T-cell (primary cell): ENCODE measurements around the gene MOBP. TPM values are rescaled to one million over a fixed set of nuclear protein-coding genes. Genes with fewer than 3 reads are reported as not detected.

Experiments
- ATAC-seq, 4 experiments: fragments of 200-7000 bp in 3 of 4; fragments of 150-1000 bp in 1 of 4; cut with Tn5 transposase; replicated peaks in 1 of 4; 1 replicate in 3 of 4; 2 replicates in 1 of 4; pipeline ENCODE4 v1.10.0; 2021; ENCODE audit warnings: moderate library complexity in 3 of 4, mild to moderate bottlenecking in 2 of 4, moderate number of reproducible peaks in 1 of 4
- CTCF ChIA-PET, 2 donors: fragments of 300-600 bp; sonication (Branson Sonifier 250); formaldehyde crosslinking; loops; one replicate each; lab custom pipeline; 2022; ENCODE audit warnings: antibody characterized with exemption in 2 of 2; lab: Charles Lee
- POLR2A ChIA-PET, 2 donors: fragments of 300-600 bp; sonication (Branson Sonifier 250); formaldehyde crosslinking; loops; one replicate each; lab custom pipeline; 2022; ENCODE audit warnings: antibody characterized with exemption in 2 of 2; lab: Charles Lee
- DNase-seq, 35 experiments: peaks; one replicate each; pipeline versions ENCODE4 v3.0.0 to v3.0.0-alpha.2; 2013 to 2023
- H3K27ac ChIP-seq: one replicate; pipeline ENCODE4 v1.5.1; 2013; ENCODE audit warnings: low read length
- H3K27me3 ChIP-seq, 2 experiments: replicated peaks in 1 of 2; 1 replicate in 1 of 2; 2 replicates in 1 of 2; pipeline versions ENCODE4 v1.6.1 to v1.7.0; 2013; ENCODE audit warnings: low read length in 1 of 2, mixed read lengths in 1 of 2; ENCODE audit not compliant: control insufficient read depth in 2 of 2, insufficient read depth in 2 of 2; ENCODE audit errors: extremely low read depth in 1 of 2
- H3K36me3 ChIP-seq, 2 donors: 1 replicate in 1 of 2; 2 replicates in 1 of 2; pipeline versions ENCODE4 v1.6.1 to v1.7.0; 2013; ENCODE audit warnings: low read length in 1 of 2; ENCODE audit not compliant: control insufficient read depth in 2 of 2, insufficient read depth in 1 of 2; ENCODE audit errors: extremely low read depth in 1 of 2
- H3K4me1 ChIP-seq, 2 experiments: 1 replicate in 1 of 2; 2 replicates in 1 of 2; pipeline versions ENCODE4 v1.6.1 to v1.7.0; 2013; ENCODE audit warnings: low read length in 2 of 2, mixed read lengths in 1 of 2; ENCODE audit not compliant: insufficient read depth in 2 of 2, control insufficient read depth in 1 of 2; ENCODE audit errors: extremely low read depth in 1 of 2
- H3K4me3 ChIP-seq, 2 donors: 1 replicate in 1 of 2; 2 replicates in 1 of 2; pipeline versions ENCODE4 v1.5.1 to v1.7.0; 2013; ENCODE audit warnings: mild to moderate bottlenecking in 2 of 2, low read length in 1 of 2, moderate library complexity in 1 of 2; ENCODE audit not compliant: control insufficient read depth in 1 of 2; ENCODE audit errors: extremely low read depth in 1 of 2
- H3K9me3 ChIP-seq: 2 replicates; pipeline ENCODE4 v1.7.0; 2013
- H3K27ac Mint-ChIP-seq, 2 donors: one replicate each; pipeline ENCODE4 v1.8.0; 2020 to 2021; ENCODE audit warnings: mild to moderate bottlenecking in 2 of 2, mixed read lengths in 2 of 2
- H3K27me3 Mint-ChIP-seq, 2 donors: one replicate each; pipeline ENCODE4 v1.8.0; 2021 to 2022; ENCODE audit warnings: mixed read lengths in 2 of 2
- H3K36me3 Mint-ChIP-seq: one replicate; pipeline ENCODE4 v1.8.0; 2021; ENCODE audit warnings: mixed read lengths
- H3K4me1 Mint-ChIP-seq, 3 donors: one replicate each; pipeline ENCODE4 v1.8.0; 2020 to 2022; ENCODE audit warnings: mixed read lengths in 3 of 3, mild to moderate bottlenecking in 1 of 3
- H3K4me3 Mint-ChIP-seq, 3 donors: one replicate each; pipeline ENCODE4 v1.8.0; 2020 to 2022; ENCODE audit warnings: mild to moderate bottlenecking in 3 of 3, mixed read lengths in 3 of 3, moderate library complexity in 3 of 3
- H3K9me3 Mint-ChIP-seq, 3 donors: one replicate each; pipeline ENCODE4 v1.8.0; 2020 to 2022; ENCODE audit warnings: mixed read lengths in 3 of 3
- WGBS: methylation state at CpG from one replicate; pipeline ENCODE4 v1.1.5; 2013; ENCODE audit warnings: missing lambda C conversion rate; ENCODE audit not compliant: insufficient coverage; 5-methylcytosine and 5-hydroxymethylcytosine counted together
- total RNA-seq, 35 experiments: library from RNA in 6 of 35; stranded (reverse) in 6 of 35; fragments of 120-200 nt in 1 of 35; gene quantifications; one replicate each; pipeline versions ENCODE4 v1.2.1 to v1.2.4 and lab custom pipeline; 2013 to 2026

MOBP gene
- total RNA-seq, 5 donors from 2014 or later (not counting 1 experiment from before 2014, with no cell fraction given), result 0.20 TPM; not detected in 4

DNA sequence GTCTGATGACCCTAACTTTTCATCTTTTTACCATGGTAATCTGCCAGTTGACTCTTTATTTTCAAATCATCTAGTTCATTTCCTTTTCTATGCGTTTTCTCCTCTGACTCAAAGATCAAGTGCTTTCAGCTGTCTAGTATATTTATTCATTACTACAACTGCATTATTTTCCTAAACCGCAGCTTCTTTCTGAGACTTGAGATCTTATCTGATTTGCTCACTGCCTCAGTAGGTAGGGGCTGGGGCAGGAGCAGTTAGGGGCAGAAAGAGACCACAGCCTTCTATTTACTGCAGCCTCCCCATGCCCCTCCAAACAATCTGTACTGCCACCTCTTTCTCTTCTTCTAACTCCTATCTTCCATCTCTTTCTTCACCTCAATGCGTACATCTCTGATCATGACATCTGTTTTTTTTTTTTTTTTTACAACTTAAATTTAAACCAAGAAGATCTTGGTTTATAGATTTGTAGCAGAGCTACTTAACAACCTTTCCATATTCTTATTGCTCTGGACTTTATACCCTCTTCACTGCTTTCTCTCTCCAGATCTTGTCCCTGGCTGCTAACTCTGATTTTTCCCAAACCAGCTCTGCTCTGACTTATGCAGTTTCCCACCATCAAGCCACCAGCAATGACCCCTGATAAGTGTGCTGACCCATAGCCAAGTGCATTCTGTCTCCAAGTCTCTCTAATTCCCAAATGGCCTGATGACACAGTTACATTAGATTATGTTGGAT is 52.2 kb downstream of the MOBP start:
- no CpG with 5 or more reads among the region's 3 CpGs for WGBS
- no peak for ATAC-seq
- Histone ChIP-seq H3K9me3 (no peaks in the 10 kb centered on the region), H3K27ac (no peak overlapping the region), H3K36me3 (no peaks in the 10 kb centered on the region), H3K4me1 (no peaks in the 10 kb centered on the region), H3K27me3 (peaks cover 0 to 4% of the 10 kb centered on the region in 2 experiments), H3K4me3 (no peak overlapping the region)
- H3K4me3 Mint-ChIP-seq, result no peak overlapping the region
- peaks cover 5 to 8% (median 6%) of the 10 kb centered on the region in 3 donors for H3K9me3 Mint-ChIP-seq
- CTCF ChIA-PET, result no interaction called here
- H3K36me3 Mint-ChIP-seq, result no peaks in the 10 kb centered on the region
- no peaks in the 10 kb centered on the region for H3K4me1 Mint-ChIP-seq
- H3K27me3 Mint-ChIP-seq, result peaks cover 12 to 36% of the 10 kb centered on the region in 2 donors
- H3K27ac Mint-ChIP-seq, result no peak overlapping the region
- POLR2A ChIA-PET, result interaction anchor here (0.6 to 0.7 kb wide), 2 partner anchors 9 to 45 kb away, joined by 7 to 10 read pairs; no protein-coding TSS in a partner anchor
- DNase-seq, result no peak

- POLR2A ChIA-PET, result no interaction called here
- DNase-seq, result no peak
- Mint-ChIP-seq H3K27me3 (peaks cover 9 to 31% of the 10 kb centered on the region in 2 donors), H3K4me1 (no peaks in the 10 kb centered on the region), H3K9me3 (peaks cover 5 to 13% (median 11%) of the 10 kb centered on the region in 3 donors), H3K27ac (no peak overlapping the region), H3K4me3 (no peak overlapping the region), H3K36me3 (no peaks in the 10 kb centered on the region)
- no CpG with 5 or more reads among the region's 3 CpGs for WGBS
- Histone ChIP-seq H3K27ac (no peak overlapping the region), H3K4me3 (no peak overlapping the region), H3K27me3 (no peaks in the 10 kb centered on the region), H3K36me3 (no peaks in the 10 kb centered on the region), H3K9me3 (no peaks in the 10 kb centered on the region), H3K4me1 (no peaks in the 10 kb centered on the region)
- CTCF ChIA-PET, result no interaction called here
- no peak for ATAC-seq
These were observed 54.0 kb downstream of the MOBP start for GRCh38 chr3:39521456-39521855.

DNA sequence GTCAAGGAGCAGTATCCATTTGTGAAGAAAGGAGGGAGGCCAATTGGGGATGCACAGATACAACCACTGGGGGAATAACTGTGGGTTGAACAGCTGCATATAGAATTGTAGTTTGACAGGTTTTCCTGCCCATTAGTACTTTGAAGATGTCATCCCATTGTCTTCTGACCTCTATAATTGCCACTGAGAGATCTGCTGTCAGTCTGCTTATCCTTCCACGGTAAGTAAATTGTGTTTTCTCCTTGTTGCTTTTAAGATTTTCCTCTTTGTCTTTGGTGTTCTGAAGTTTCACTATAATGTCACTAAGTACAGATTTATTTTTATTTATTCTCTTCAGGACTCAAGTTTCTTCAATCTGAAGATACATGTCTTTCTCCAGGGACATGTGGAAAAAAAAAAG is 56.6 kb downstream of the MOBP start:
- ATAC-seq (no peak), DNase-seq (no peak)
- no peaks in the 10 kb centered on the region for H3K4me1 Mint-ChIP-seq
- no peak overlapping the region for H3K27ac Mint-ChIP-seq
- H3K4me1 ChIP-seq, result no peaks in the 10 kb centered on the region
- no peak overlapping the region for H3K4me3 ChIP-seq
- no peaks in the 10 kb centered on the region for H3K9me3 ChIP-seq
- H3K36me3 Mint-ChIP-seq, result no peaks in the 10 kb centered on the region
- peaks cover 5 to 13% (median 11%) of the 10 kb centered on the region in 3 donors for H3K9me3 Mint-ChIP-seq
- H3K27me3 Mint-ChIP-seq, result peaks cover 17 to 26% of the 10 kb centered on the region in 2 donors
- H3K27ac ChIP-seq, result no peak overlapping the region
- ChIA-PET CTCF (no interaction called here), POLR2A (no interaction called here)
- H3K4me3 Mint-ChIP-seq, result no peak overlapping the region
- H3K27me3 ChIP-seq, result no peaks in the 10 kb centered on the region
- no CpG with 5 or more reads among the region's 1 CpG for WGBS
- H3K36me3 ChIP-seq, result no peaks in the 10 kb centered on the region

- POLR2A ChIA-PET, result interaction anchor here in 1 of 2 donors (0.6 kb wide), 1 partner anchor 78 kb away, joined by 4 read pairs; no protein-coding TSS in a partner anchor
- Histone ChIP-seq H3K27me3 (peaks cover 0 to 8% of the 10 kb centered on the region in 2 experiments), H3K4me3 (no peak overlapping the region), H3K9me3 (no peaks in the 10 kb centered on the region), H3K36me3 (no peaks in the 10 kb centered on the region), H3K4me1 (no peaks in the 10 kb centered on the region), H3K27ac (no peak overlapping the region)
- H3K4me3 Mint-ChIP-seq, result no peak overlapping the region
- DNase-seq (no peak), ATAC-seq (no peak)
- no peak overlapping the region for H3K27ac Mint-ChIP-seq
- no peaks in the 10 kb centered on the region for H3K4me1 Mint-ChIP-seq
- no peaks in the 10 kb centered on the region for H3K36me3 Mint-ChIP-seq
- H3K9me3 Mint-ChIP-seq, result peaks cover 5 to 13% (median 11%) of the 10 kb centered on the region in 3 donors
- WGBS, result no CpG with 5 or more reads among the region's 4 CpGs
- CTCF ChIA-PET, result no interaction called here
- H3K27me3 Mint-ChIP-seq, result peaks cover 22 to 26% of the 10 kb centered on the region in 2 donors
These were observed 61.4 kb downstream of the MOBP start for GRCh38 chr3:39528844-39529243.

- no peaks in the 10 kb centered on the region for H3K4me1 ChIP-seq
- no peak overlapping the region for H3K4me3 ChIP-seq
- ChIA-PET CTCF (no interaction called here), POLR2A (no interaction called here)
- H3K27me3 ChIP-seq, result peaks cover 0 to 8% of the 10 kb centered on the region in 2 experiments
- peaks cover 22 to 28% of the 10 kb centered on the region in 2 donors for H3K27me3 Mint-ChIP-seq
- no peak for DNase-seq
- no peak overlapping the region for H3K4me3 Mint-ChIP-seq
- no peaks in the 10 kb centered on the region for H3K36me3 ChIP-seq
- peaks cover under 1 to 6% (median 6%) of the 10 kb centered on the region in 3 donors for H3K9me3 Mint-ChIP-seq
- no peaks in the 10 kb centered on the region for H3K9me3 ChIP-seq
- no peak overlapping the region for H3K27ac Mint-ChIP-seq
- H3K27ac ChIP-seq, result no peak overlapping the region
- ATAC-seq, result no peak
- WGBS, result 91% methylated on average over 5 of the region's 9 CpGs
- no peaks in the 10 kb centered on the region for H3K4me1 Mint-ChIP-seq
- no peaks in the 10 kb centered on the region for H3K36me3 Mint-ChIP-seq
These were observed 62.1 kb downstream of the MOBP start for GRCh38 chr3:39529577-39529976.

- Mint-ChIP-seq H3K27me3 (peaks cover 17 to 30% of the 10 kb centered on the region in 2 donors), H3K4me3 (no peak overlapping the region), H3K27ac (no peak overlapping the region), H3K36me3 (no peaks in the 10 kb centered on the region), H3K9me3 (no peaks in the 10 kb centered on the region), H3K4me1 (no peaks in the 10 kb centered on the region)
- Histone ChIP-seq H3K27ac (no peak overlapping the region), H3K27me3 (peaks cover 0 to 8% of the 10 kb centered on the region in 2 experiments), H3K36me3 (no peaks in the 10 kb centered on the region), H3K4me3 (no peak overlapping the region), H3K9me3 (no peaks in the 10 kb centered on the region), H3K4me1 (no peaks in the 10 kb centered on the region)
- no peak for ATAC-seq
- DNase-seq, result no peak
- WGBS, result 86% methylated on average over 6 of the region's 6 CpGs
- ChIA-PET CTCF (no interaction called here), POLR2A (interaction anchor here in 1 of 2 donors (0.6 kb wide), 1 partner anchor 35 kb away, joined by 4 read pairs; no protein-coding TSS in a partner anchor)
These were observed 63.6 kb downstream of the MOBP start for GRCh38 chr3:39531066-39531465.
